NCI-H2196 treated with DMSO at 0.1 percent for 48 hours (cell line): ENCODE results near the gene GABRD.

Experiments used
- DNase-seq: peaks from one replicate; lab custom pipeline; 2025; ENCODE audit not compliant: unreplicated experiment; lab: John Stamatoyannopoulos, UW

Gene GABRD

DNA sequence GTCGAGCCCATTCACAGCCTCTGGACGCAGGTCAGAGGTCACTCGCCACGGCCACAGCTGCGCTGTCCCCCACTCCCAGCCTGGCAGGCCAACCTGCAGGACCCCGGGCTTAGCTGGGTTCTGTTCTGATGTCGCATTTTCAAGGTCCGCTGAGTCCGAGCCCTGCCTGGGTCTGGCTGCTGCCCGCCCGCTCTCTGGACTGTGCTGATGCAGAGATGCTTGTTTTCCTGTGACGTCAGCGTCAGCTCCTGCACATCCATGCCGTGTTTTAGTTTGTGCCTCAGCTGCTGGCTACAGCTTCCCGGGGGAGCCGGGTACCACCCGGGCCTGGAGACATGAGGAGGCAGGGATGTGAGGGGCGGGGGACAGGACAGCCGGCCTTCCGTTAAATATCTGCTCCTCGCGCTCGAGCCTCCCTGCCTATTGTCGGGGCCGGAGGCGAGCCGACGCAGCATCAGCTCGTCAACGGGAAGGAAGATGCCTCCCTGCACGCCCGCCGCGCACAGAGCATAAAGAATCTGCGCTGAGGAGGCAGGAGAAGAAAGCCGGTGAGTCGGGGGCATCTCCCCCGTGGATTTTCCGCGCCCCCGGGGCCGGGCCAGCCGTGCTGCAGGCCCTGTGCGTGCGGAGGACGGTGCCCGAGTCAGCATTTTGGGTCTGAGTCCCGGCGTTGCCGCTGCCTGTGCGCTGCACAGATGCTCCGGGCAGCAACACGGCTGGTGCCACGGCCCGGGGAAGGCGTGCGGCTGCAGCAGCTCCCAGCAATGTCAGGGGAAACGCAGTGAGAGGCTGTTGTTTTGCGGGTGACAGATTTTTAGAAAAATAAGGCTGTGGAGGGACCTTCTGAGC is 54.5 kb downstream of the GABRD start:
- DNase-seq, result no peak

DNA sequence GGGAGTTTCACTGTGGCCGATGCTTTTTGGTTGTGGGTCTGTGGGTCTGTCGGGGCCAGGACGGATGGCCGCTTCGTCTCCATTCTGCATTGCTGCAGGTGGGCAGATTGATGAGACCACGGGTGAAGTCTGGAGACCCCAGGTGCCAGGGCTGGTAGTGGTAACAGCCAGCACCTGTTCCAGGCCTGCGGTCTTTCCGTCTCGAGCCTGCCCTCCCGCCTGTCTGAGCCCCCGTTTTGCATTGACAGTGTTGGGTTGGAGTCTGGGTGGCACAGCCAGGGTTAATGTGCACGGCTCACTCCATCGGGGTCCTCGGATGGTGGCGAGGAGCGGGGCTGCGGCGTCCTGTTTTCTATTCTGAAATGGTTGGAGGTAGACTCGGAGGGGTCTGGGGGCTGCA is 55.3 kb downstream of the GABRD start:
- no peak for DNase-seq

DNA sequence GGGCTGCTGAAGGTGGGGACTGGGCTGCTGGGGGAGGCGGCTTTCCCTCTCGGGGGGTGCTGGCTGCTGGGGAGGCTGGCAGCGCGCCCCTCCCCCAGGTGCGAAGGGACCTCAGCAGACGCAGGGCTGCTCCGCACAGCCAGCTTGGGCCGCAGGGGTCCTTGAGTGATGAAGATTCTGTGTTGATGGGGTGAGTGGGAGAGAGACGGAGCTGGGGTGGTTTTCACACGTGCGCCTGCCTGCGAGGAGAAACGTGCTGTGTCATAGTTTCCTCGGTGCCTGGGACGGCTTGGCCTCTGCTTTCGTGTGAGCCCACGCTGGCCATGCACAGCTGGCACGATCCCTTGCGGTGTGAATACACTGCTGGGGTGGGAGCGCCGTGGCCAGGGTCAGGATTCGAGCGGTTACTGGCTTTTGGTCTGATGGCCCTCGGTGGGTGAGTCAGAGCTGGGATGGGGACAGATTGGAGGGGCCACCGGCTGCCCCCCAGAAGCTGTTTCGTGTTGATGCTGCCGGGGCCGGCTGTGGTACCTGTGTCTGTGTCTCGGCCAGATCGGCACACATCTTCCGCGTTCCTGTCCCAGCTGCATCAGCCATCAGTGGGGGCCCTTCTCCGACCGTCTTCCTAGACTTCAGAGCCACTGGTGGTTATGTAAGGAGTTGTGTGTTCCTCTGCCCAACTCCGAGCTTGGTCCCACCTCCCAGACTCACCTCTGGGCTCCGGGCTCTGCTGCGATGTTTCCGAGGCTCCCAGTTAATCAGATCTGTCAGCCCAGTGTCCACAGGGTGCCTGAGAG is 56.0 kb downstream of the GABRD start:
- no peak for DNase-seq

DNA sequence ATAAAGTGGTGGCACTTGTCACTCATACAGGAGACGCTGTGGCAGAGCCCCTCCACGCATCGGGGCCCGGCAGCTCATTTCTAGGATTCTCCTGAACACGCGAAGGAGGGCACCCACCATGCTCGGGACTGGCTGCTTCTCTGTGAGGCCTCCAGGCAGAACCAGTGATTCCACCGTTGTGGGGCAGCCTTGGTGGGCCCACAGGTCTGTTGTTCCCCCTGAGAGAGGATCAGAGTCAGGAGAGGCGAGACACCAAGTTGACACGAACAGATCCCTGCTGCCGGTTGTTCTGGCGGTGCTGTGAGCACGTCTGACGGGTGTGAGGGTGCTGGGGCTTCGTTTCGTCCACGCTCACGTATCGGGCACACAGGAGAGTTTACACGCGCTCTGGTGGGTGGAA is 57.7 kb downstream of the GABRD start:
- DNase-seq, result no peak

DNA sequence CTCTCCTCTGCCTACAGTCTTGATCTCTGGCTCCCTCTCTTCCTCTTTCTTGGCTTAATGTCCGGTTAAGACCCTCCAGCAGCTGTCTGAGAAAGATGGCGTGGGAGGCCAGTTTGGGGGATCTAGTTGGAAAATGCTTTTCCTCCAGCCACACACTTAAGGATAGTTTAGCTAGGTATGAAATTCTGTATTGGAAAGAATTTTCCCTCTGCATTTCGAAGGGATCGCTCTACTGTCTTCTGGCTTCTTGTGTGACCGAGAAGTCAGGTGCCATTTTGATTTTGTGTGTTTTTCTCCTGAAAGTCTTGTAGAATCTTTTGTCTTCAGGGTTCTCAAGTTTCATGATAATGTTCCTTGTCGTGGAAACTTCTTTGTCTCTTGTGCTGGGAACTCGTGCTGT is 59.0 kb downstream of the GABRD start:
- DNase-seq, result no peak

DNA sequence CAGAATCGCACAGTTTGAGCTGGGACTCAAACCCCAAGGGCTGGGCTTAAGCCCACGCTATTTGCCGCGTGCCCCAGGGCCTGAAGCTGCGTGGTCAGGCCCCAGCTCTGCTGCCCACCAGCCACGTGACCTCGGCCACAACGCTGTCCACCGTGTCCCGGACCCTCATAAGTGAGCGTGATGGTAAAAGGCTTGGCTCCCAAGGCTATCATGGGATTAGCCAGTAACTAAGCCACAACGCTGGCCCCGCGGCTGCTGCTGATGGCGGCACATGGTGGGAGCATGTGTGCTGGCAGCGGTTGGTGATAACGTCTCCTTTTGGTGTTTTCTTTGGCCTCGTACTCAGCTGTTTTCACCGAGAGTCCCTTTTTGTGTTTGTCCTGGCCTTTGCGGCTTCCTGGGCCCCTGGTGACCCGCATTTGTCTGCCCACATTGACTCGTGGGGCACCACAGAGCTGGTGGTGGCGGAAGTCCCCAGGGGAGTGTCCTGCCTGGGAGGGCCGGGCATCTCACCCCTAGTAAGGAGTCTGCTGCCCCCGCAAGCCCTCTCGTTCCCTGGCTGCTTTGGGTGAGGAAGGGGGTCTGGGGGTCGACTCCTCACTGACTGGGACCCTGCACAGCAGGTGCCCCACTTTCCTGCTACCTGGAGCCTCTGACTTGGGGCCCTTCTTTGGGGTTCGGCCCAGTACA is 60.4 kb downstream of the GABRD start:
- DNase-seq, result no peak

DNA sequence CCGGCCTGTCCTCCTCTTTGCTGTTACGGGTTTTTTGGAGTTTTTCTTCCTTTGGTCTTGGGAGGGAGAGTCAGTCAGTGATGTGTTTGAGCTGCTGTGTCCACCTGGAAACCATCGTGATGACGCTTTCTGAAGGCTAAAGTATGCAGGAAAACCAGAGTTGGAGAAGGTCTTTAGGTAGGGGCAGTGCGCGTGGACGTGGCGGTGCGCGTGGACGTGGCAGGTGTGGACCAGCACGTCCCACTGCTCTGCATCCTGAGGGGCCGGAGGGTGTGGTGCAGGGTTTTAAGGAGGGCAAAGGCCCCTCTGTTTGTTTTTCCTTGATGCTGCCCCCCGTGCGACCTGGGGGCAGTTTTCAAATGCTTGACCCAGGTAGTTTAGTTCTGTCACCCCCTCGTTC is 61.0 kb downstream of the GABRD start:
- no peak for DNase-seq
